ENCODE measurements around the gene SNAP47.
A peak's percentile ranks its signal among the peaks of the same experiment; 100 is the strongest.

- TF ChIP-seq REST (IDR thresholded peaks at IDR 0.05; ENCODE audit: insufficient read depth in 1 of 2, low read depth in 2 of 2, low read length in 2 of 2) (no peak), POLR2AphosphoS5 (IDR thresholded peaks at IDR 0.05; ENCODE audit: low read depth, low read length) (no peak), SIN3A (IDR thresholded peaks at IDR 0.05; ENCODE audit: borderline replicate concordance, insufficient read depth, low read length) (no peak), TAF1 (IDR thresholded peaks at IDR 0.05; ENCODE audit: borderline replicate concordance, insufficient read depth, low read length) (no peak), FOXP2 (optimal IDR thresholded peaks at IDR 0.05; ENCODE audit: borderline replicate concordance, extremely low read depth, extremely low read length, insufficient read depth) (peak; percentile 33)
These were observed 58.9 kb downstream of the SNAP47 start for GRCh38 chr1:227793948-227794816.

Measured in PFSK-1 (cell line).